ENCODE measurements around the gene TNFRSF6B.
A peak's percentile ranks its signal among the peaks of the same experiment; 100 is the strongest.
"Not testable (repeated sequence)": the region's sequence is repeated elsewhere in the genome, so short reads cannot be mapped to it uniquely, and the experiment has no call there.

Gene TNFRSF6B

DNA sequence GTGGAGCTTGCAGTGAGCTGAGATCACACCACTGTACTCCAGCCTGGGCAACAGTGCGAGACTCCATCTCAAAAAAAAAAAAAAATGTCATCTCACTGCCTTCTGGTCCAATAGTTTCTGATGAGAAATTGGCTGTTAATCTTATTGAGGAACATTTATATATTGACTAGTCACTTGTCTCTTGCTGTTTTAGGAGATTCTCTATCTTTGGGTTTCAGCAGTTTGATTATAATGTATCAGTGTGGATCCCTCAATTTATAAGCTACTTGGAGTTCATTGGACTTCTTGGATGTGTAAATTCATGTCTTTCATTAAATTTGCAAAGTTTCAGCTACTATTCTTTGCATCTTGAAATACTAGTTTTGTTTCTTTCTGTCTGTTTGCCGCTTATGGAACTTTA is 22.5 kb downstream of the TNFRSF6B start:
- ChIA-PET CTCF (no interaction called here), POLR2A (no interaction called here)
- DNase-seq (ENCODE audit: extremely low spot score) = no peak
- TF ChIP-seq ELF4 (IDR thresholded peaks at IDR 0.05) = no peak

DNA sequence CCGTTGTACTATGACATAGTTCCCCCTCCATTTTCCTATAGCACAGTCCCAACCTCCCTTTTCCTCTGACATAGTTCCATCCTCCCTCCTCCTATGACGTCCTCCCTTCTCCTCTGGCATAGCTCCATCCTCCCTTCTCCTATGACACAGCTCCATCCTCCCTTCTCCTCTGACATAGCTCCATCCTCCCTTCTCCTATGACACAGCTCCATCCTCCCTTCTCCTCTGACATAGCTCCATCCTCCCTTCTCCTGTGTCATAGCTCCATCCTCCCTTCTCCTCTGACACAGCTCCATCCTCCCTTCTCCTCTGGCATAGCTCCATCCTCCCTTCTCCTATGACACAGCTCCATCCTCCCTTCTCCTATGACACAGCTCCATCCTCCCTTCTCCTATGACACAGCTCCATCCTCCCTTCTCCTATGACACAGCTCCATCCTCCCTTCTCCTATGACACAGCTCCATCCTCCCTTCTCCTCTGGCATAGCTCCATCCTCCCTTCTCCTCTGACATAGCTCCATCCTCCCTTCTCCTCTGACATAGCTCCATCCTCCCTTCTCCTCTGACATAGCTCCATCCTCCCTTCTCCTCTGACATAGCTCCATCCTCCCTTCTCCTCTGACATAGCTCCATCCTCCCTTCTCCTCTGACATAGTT is 26.6 kb downstream of the TNFRSF6B start:
- CTCF ChIA-PET; DNase-seq (ENCODE audit: extremely low spot score): not testable (repeated sequence)

DNA sequence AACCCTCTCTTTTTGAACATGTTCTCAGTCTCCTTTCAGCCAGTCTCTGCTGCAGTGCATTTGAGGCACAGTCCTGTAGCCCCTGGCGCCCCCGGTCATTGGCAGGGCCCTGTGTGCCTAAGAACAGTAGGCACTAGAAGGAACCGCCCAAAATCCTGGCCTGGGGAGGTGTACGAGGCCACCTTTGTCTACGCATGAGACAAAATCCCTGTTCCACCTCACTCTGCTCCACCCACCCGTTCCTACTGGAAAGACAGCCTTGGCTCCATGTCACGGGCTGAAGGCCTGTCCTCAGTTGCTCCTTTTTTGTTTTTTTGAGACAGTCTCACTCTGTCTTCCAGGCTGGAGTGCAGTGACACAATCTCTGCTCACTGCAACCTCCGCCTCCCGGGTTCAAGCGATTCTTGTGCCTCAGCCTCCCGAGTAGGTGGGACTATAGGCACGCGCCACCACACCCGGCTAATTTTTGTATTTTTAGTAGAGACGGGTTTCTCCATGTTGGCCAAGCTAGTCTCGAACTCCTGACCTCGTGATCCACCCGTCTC is 33.8 kb downstream of the TNFRSF6B start:
- POLR2A ChIA-PET; DNase-seq (ENCODE audit: extremely low spot score); CTCF ChIA-PET: not testable (repeated sequence)

More for the DNA sequence above, 26.6 kb downstream of the TNFRSF6B start:
- POLR2A ChIA-PET = interaction anchor here (0.8 to 1.1 kb wide), 2 partner anchors 15 kb away, joined by 4 read pairs; partner anchors contain the start of genes ARFRP1 and ZGPAT

DNA sequence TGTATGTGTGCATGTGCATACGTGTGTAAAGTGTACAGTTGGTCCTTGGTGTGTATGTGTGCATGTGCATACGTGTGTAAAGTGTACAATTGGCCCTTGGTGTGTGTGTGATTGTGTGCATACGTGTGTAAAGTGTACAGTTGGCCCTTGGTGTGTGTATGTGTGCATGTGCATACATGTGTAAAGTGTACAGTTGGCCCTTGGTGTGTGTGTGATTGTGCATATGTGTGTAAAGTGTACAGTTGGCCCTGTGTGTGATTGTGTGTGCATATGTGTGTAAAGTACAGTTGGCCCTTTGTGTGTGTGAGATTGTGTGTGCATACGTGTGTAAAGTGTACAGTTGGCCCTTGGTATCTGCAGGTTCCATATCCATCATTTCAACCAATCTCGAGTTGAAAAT is 35.0 kb downstream of the TNFRSF6B start:
- TF ChIP-seq TARDBP (IDR thresholded peaks at IDR 0.05) (0 out of 2 replicates have a peak, but pooled peaks have one; percentile 11), ARNT (IDR thresholded peaks at IDR 0.05) (no peak), SUZ12 (IDR thresholded peaks at IDR 0.05) (no peak), CTBP1 (IDR thresholded peaks at IDR 0.05; ENCODE audit: borderline replicate concordance) (no peak)
- POLR2A ChIA-PET = no interaction called here
- CTCF ChIA-PET = no interaction called here
- DNase-seq (ENCODE audit: extremely low spot score) = no peak

DNA sequence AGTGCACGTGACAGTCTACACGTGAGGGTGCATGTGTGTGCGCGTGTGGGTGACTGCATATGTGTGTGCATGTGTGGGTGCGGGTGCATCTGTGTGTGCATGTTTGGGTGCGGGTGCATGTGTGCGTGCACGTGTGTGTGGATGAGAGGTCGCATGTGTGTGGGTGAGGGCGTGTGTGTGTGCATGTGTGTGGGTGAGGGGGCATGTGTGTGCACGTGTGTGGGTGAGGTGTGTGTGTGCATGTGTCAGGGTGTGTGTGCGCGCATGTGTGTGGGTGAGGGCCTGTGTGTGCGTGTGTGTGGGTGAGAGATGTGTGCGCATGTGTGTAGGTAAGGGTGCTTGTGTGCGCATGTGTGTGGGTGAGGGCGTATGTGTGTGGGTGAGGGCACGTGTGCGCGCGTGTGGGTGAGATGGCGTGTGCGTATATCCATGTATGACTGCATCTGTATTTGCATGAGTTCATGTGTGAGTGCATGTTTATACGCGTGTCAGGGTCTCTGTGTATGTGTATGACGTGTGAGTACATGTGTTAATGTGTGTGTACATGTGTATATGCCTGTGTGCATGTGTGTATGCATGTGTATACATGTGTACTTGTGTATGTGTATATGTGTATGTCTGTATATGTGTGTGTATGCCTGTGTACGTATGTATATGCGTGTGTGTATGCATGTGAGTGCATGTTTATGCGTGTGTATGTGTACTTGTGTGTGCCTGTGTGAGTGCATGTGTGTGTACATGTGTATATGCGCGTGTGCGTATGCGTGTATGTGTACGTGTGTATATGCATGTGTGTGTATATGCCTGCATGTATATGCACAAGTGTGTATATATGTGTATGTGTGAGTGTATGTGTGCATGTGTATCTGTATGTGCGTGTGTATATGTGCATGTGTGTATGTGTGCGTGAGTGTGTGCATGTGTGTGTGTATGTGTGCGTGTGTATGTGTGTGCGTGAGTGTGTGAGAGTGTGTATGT is 36.0 kb downstream of the TNFRSF6B start:
- ChIA-PET POLR2A (no interaction called here), CTCF (no interaction called here)
- TF ChIP-seq TARDBP (IDR thresholded peaks at IDR 0.05) (peak; percentile 74), LEF1 (IDR thresholded peaks at IDR 0.05; ENCODE audit: borderline replicate concordance) (no peak), SP1 (IDR thresholded peaks at IDR 0.05) (no peak), ARNT (IDR thresholded peaks at IDR 0.05) (no peak), HDGF (IDR thresholded peaks at IDR 0.05; ENCODE audit: borderline replicate concordance) (no peak), FOXA1 (IDR thresholded peaks at IDR 0.05) (no peak), NFRKB (IDR thresholded peaks at IDR 0.05) (no peak), SUZ12 (IDR thresholded peaks at IDR 0.05) (no peak)
- no peak for DNase-seq (ENCODE audit: extremely low spot score)

DNA sequence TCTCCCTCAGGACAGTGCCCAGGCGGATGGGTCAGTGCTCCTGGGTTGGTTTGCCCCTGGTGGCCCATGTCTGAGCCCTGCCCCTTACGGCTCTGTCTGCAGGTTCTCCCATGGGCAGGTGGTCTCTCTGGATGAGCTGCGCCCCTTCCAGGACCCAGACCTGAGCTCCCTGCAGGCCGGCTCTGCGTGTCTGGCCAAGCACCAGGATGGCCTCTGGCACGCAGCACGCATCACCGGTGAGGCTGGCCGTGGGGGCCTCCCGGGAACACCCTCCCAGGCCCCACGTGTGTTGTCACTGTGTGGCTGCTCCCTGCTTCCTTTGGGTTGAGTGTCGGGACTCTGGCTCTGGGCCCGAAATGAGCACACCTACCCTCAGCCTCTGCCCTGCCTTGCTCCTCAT is 36.7 kb downstream of the TNFRSF6B start:
- TF ChIP-seq SUZ12 (IDR thresholded peaks at IDR 0.05) = no peak
- TF ChIP-seq ZNF384 (IDR thresholded peaks at IDR 0.05) = no peak
- no peak for TF ChIP-seq TARDBP (IDR thresholded peaks at IDR 0.05)
- TF ChIP-seq, protein P1, sequence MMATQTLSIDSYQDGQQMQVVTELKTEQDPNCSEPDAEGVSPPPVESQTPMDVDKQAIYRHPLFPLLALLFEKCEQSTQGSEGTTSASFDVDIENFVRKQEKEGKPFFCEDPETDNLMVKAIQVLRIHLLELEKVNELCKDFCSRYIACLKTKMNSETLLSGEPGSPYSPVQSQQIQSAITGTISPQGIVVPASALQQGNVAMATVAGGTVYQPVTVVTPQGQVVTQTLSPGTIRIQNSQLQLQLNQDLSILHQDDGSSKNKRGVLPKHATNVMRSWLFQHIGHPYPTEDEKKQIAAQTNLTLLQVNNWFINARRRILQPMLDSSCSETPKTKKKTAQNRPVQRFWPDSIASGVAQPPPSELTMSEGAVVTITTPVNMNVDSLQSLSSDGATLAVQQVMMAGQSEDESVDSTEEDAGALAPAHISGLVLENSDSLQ (IDR thresholded peaks at IDR 0.05) = no peak
- TF ChIP-seq L3MBTL2 (conservative IDR thresholded peaks at IDR 0.05) = no peak
- TF ChIP-seq HDGF (IDR thresholded peaks at IDR 0.05; ENCODE audit: borderline replicate concordance) = no peak
- TF ChIP-seq SP1 (IDR thresholded peaks at IDR 0.05) = no peak
- TF ChIP-seq LEF1 (IDR thresholded peaks at IDR 0.05; ENCODE audit: borderline replicate concordance) = no peak
- no peak for TF ChIP-seq FOXM1 (IDR thresholded peaks at IDR 0.05; ENCODE audit: borderline replicate concordance)
- TF ChIP-seq FOXK2 (IDR thresholded peaks at IDR 0.05) = no peak
- no peak for TF ChIP-seq ELF4 (IDR thresholded peaks at IDR 0.05)
- no peak for TF ChIP-seq FOXA1 (IDR thresholded peaks at IDR 0.05)
- no peak for TF ChIP-seq ARNT (IDR thresholded peaks at IDR 0.05)
- TF ChIP-seq CTBP1 (IDR thresholded peaks at IDR 0.05; ENCODE audit: borderline replicate concordance) = no peak
- TF ChIP-seq BHLHE40 (IDR thresholded peaks at IDR 0.05; ENCODE audit: borderline replicate concordance) = no peak
- no peak for TF ChIP-seq NFRKB (IDR thresholded peaks at IDR 0.05)
- ChIA-PET POLR2A (no interaction called here), CTCF (no interaction called here)
- DNase-seq (ENCODE audit: extremely low spot score) = peak; percentile 2

DNA sequence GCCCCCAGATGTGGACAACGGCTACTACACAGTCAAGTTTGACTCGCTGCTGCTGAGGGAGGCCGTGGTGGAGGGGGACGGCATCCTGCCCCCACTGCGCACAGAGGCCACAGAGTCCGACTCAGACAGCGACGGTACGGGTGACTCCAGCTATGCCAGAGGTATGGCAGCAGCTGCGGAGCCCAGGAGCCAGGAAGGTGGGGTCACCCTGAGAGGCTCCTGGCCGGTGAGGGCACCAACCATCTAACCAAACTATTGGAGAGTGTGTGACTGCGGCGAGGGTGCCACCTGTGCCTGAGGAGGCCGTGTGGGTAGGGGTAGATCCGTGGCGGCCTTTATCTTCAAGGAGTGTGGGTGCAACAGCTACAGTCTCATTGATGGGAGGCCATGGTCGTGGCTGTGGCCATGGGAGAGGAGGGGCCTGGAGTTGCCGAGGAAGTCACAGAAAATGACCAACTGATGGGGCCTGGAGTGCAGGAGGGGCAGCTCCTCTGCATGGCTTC is 37.2 kb downstream of the TNFRSF6B start:
- CTCF ChIA-PET = no interaction called here

More for the DNA sequence above, 37.2 kb downstream of the TNFRSF6B start:
- TF ChIP-seq FOXA1 (IDR thresholded peaks at IDR 0.05) (no peak), BHLHE40 (IDR thresholded peaks at IDR 0.05; ENCODE audit: borderline replicate concordance) (no peak), ARNT (IDR thresholded peaks at IDR 0.05) (no peak), TARDBP (IDR thresholded peaks at IDR 0.05) (no peak), CTBP1 (IDR thresholded peaks at IDR 0.05; ENCODE audit: borderline replicate concordance) (no peak), SUZ12 (IDR thresholded peaks at IDR 0.05) (no peak)
- TF ChIP-seq, protein P1 (IDR thresholded peaks at IDR 0.05) = no peak
- POLR2A ChIA-PET = no interaction called here
- DNase-seq (ENCODE audit: extremely low spot score) = peak; percentile 3

Measured in HEK293T (cell line).